Fibroblast of pulmonary artery (primary cell): ENCODE results near the gene INF2.

Source experiments
- DNase-seq: peaks from one replicate; pipeline ENCODE4 v3.0.0-alpha.2; 2010; ENCODE audit warnings: low read depth
- H3K4me3 ChIP-seq: replicated peaks from 2 replicates; pipeline ENCODE4 v1.5.1; 2011; ENCODE audit warnings: low read depth, mild to moderate bottlenecking, control low read depth, low read length, moderate library complexity
- CTCF ChIP-seq: IDR thresholded peaks from 2 replicates; pipeline ENCODE4 v1.5.1; 2011; ENCODE audit warnings: mild to moderate bottlenecking, control low read depth, low read length, inconsistent platforms; ENCODE audit errors: missing control alignments

Gene INF2

GRCh38 chr14:104644091-104644635, 45.3 kb upstream of the INF2 start:
- no peak overlapping the region for H3K4me3 ChIP-seq
- no peak for TF ChIP-seq CTCF
- no peak for DNase-seq

- peak; percentile 24 for DNase-seq
- H3K4me3 ChIP-seq = no peak overlapping the region
- TF ChIP-seq CTCF = no peak
These were observed 44.6 kb upstream of the INF2 start for GRCh38 chr14:104644656-104645378.

- no peak overlapping the region for H3K4me3 ChIP-seq
- TF ChIP-seq CTCF = no peak
- DNase-seq = no peak
These were observed 41.9 kb upstream of the INF2 start for GRCh38 chr14:104647467-104648043.

GRCh38 chr14:104650057-104650980, 39.1 kb upstream of the INF2 start:
- peak; percentile 87 for TF ChIP-seq CTCF
- peak; percentile 49 for DNase-seq

GRCh38 chr14:104650981-104651875, 38.2 kb upstream of the INF2 start:
- H3K4me3 ChIP-seq = no peak overlapping the region
- DNase-seq = no peak
- no peak for TF ChIP-seq CTCF

More at GRCh38 chr14:104650057-104650980, 39.1 kb upstream of the INF2 start:
- H3K4me3 ChIP-seq = peak overlapping the region; percentile 58

DNA sequence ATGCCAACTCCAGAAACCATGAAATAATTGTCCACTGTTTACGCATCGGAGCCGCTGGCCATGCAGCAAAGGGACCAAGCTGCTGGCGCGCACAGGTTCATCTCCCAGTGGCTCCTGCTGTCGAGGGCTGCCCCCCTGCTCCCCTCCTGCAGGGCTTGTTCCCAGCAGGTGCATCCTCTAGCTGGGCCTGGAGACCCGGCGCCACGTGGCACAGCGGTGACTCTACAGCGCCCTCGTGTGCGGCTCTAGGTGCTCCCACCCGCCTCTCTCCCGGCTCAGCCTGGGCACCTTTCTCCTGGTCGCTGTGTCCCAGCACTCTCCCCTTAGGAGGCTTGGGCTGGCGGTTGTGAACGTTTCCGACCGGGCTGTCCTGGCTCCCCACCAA, 37.5 kb upstream of the INF2 start:
- DNase-seq = no peak
- no peak for TF ChIP-seq CTCF
- H3K4me3 ChIP-seq = no peak overlapping the region
